ENCODE measurements around the gene EML1. TPM values are rescaled to one million over a fixed set of nuclear protein-coding genes. Genes with fewer than 3 reads are reported as not detected.

The EML1 gene
- total and polyA plus RNA-seq, 2 of the 13 experiments (the other 11 are each of a cell fraction or from before 2014, with no cell fraction given), result 0.59 to 1.7 TPM

DNA sequence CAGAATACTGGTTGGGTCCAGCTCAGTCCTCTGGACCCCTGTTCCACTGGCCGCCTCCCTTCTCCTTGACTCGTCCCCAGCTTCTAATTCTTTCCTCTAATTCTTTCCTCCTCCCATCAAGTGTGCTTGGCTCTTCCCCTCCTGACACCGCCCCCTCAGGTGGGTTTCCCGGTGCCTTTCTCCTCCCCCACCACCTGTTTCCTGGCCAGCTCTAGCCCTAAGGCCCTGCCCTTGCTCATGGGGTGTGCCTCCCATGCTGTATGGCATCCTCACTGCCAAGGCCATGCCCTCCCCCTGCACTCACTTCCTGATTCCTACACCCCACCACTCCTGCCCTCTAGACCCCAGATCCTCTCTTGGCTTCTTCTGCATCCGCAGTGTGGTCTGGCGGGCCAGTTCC is 12.1 kb upstream of the EML1 start:
- 65% methylated on average over 6 of the region's 6 CpGs for WGBS (ENCODE audit: low lambda C conversion rate)
- no peak for TF ChIP-seq CAMTA2 (CRISPR knock-in tag; IDR thresholded peaks at IDR 0.05; ENCODE audit: borderline replicate concordance)
- TF ChIP-seq ZNF263 (CRISPR knock-in tag; IDR thresholded peaks at IDR 0.05), result no peak
- no peak for TF ChIP-seq TFDP2 (CRISPR knock-in tag; IDR thresholded peaks at IDR 0.05)
- TF ChIP-seq REXO4 (CRISPR knock-in tag; IDR thresholded peaks at IDR 0.05; ENCODE audit: borderline replicate concordance), result no peak
- no peaks in the 10 kb centered on the region for H3K9me3 ChIP-seq (ENCODE audit: low read length)
- DNase-seq (ENCODE audit: low spot score) (no peak), ATAC-seq (no peak), FAIRE-seq (no peak)
- H3K36me3 ChIP-seq (replicated peaks in 1 of 2; ENCODE audit: control insufficient read depth in 1 of 2, insufficient read depth in 2 of 2, low read length in 2 of 2), result no peaks in the 10 kb centered on the region
- H3K27me3 ChIP-seq (ENCODE audit: control insufficient read depth in 1 of 2, insufficient read depth in 2 of 2, low read length in 2 of 2), result peaks cover 2 to 19% of the 10 kb centered on the region in 2 experiments; a peak in 4 of 5 replicates
- ChIA-PET CTCF (ENCODE audit: low intra/inter-chr PET ratio, low total read pairs) (no interaction called here), POLR2A (no interaction called here)
- no peak overlapping the region for H3K4me3 ChIP-seq (replicated peaks in 1 of 3; ENCODE audit: insufficient read depth in 1 of 3, low read depth in 2 of 3, low read length in 3 of 3)
- H4K20me1 ChIP-seq (ENCODE audit: insufficient read depth, low read length), result no peaks in the 10 kb centered on the region
- intact Hi-C loops (cut with micrococcal nuclease; ENCODE audit: unreplicated experiment) (no loop called here), in situ Hi-C loops (cut with HindIII; ENCODE audit: extremely low pct_ligation_motif_present, low pct_unique_long_range_greater_than_20kb) (no loop called here)
- H2AFZ ChIP-seq (ENCODE audit: low read length), result no peak overlapping the region
- H3K4me2 ChIP-seq (ENCODE audit: low read depth, low read length), result no peak overlapping the region
- H3K27ac ChIP-seq (ENCODE audit: extremely low read length, insufficient read depth, low read length), result no peak overlapping the region
- BruUV-seq (replicated peaks), result no TSS peak
- peaks cover 28% of the 10 kb centered on the region for H3K4me1 ChIP-seq (ENCODE audit: insufficient read depth, low read length)
- no peak overlapping the region for H3K9ac ChIP-seq (ENCODE audit: insufficient read depth, low read depth, low read length)
- no peaks in the 10 kb centered on the region for H3K79me2 ChIP-seq (ENCODE audit: insufficient read depth, low read length)

GRCh38 chr14:99781853-99782610 is 11.2 kb upstream of the EML1 start:
- Histone ChIP-seq H3K36me3 (replicated peaks in 1 of 2; ENCODE audit: control insufficient read depth in 1 of 2, insufficient read depth in 2 of 2, low read length in 2 of 2) (no peaks in the 10 kb centered on the region), H3K4me3 (replicated peaks in 1 of 3; ENCODE audit: insufficient read depth in 1 of 3, low read depth in 2 of 3, low read length in 3 of 3) (no peak overlapping the region), H2AFZ (ENCODE audit: low read length) (no peak overlapping the region), H3K4me1 (ENCODE audit: insufficient read depth, low read length) (peaks cover 35% of the 10 kb centered on the region), H3K4me2 (ENCODE audit: low read depth, low read length) (no peak overlapping the region), H4K20me1 (ENCODE audit: insufficient read depth, low read length) (no peaks in the 10 kb centered on the region), H3K79me2 (ENCODE audit: insufficient read depth, low read length) (no peaks in the 10 kb centered on the region), H3K27me3 (ENCODE audit: control insufficient read depth in 1 of 2, insufficient read depth in 2 of 2, low read length in 2 of 2) (peaks cover 2 to 19% of the 10 kb centered on the region in 2 experiments; a peak in 4 of 5 replicates), H3K27ac (ENCODE audit: extremely low read length, insufficient read depth, low read length) (no peak overlapping the region), H3K9ac (ENCODE audit: insufficient read depth, low read depth, low read length) (no peak overlapping the region), H3K9me3 (ENCODE audit: low read length) (no peaks in the 10 kb centered on the region)
- FAIRE-seq (no peak), DNase-seq (ENCODE audit: low spot score) (no peak), ATAC-seq (no peak)
- CTCF ChIA-PET (ENCODE audit: low intra/inter-chr PET ratio, low total read pairs), result no interaction called here
- TF ChIP-seq ZNF468 (CRISPR knock-in tag; IDR thresholded peaks at IDR 0.05), result no peak
- TF ChIP-seq KAT8 (CRISPR knock-in tag; IDR thresholded peaks at IDR 0.05), result no peak
- no peak for TF ChIP-seq SMYD3 (CRISPR knock-in tag; IDR thresholded peaks at IDR 0.05)
- TF ChIP-seq HNF4G (IDR thresholded peaks at IDR 0.05; ENCODE audit: borderline replicate concordance, low read depth, low read length), result no peak
- TF ChIP-seq HNF4G (CRISPR knock-in tag; IDR thresholded peaks at IDR 0.05; ENCODE audit: borderline replicate concordance, low read depth), result no peak
- POLR2A ChIA-PET, result no interaction called here
- in situ Hi-C loops (cut with HindIII; ENCODE audit: extremely low pct_ligation_motif_present, low pct_unique_long_range_greater_than_20kb), result no loop called here
- intact Hi-C loops (cut with micrococcal nuclease; ENCODE audit: unreplicated experiment), result no loop called here
- BruUV-seq (replicated peaks), result no TSS peak
- 11% methylated on average over 9 of the region's 14 CpGs for WGBS (ENCODE audit: low lambda C conversion rate)
